Gastrocnemius medialis (tissue), 4 donors: Measurements from ENCODE around the gene ASMTL.

Experiments
- CTCF ChIP-seq, 5 experiments: fragments of 450-650 bp in 3 of 5; fragments of 200-600 bp in 2 of 5; sonication (generic) in 2 of 5; IDR thresholded peaks in 4 of 5; conservative IDR thresholded peaks in 1 of 5; 1 replicate in 4 of 5; 2 replicates in 1 of 5; pipeline ENCODE4 v1.5.1; 2016 to 2019; ENCODE audit warnings: antibody characterized with exemption in 5 of 5, mild to moderate bottlenecking in 3 of 5, moderate library complexity in 3 of 5
- POLR2A ChIP-seq, 2 donors: fragments of 450-650 bp; IDR thresholded peaks; one replicate each; pipeline ENCODE4 v1.6.1; 2017; ENCODE audit warnings: antibody characterized with exemption in 2 of 2, mild to moderate bottlenecking in 2 of 2, moderate library complexity in 2 of 2

GRCh38 chrX:1386338-1387127, 66.2 kb downstream of the ASMTL start:
- TF ChIP-seq POLR2A (IDR thresholded peaks at IDR 0.05) (no peak), CTCF (IDR thresholded peaks at IDR 0.05 in 4 of 5, conservative IDR thresholded peaks at IDR 0.05 in 1 of 5) (no peak)
